Endothelial cell of umbilical vein (primary cell): ENCODE measurements around the gene HEBP1. TPM values are rescaled to one million over a fixed set of nuclear protein-coding genes. Genes with fewer than 3 reads are reported as not detected.
A peak's percentile ranks its signal among the peaks of the same experiment; 100 is the strongest.

ENCODE experiments used
- BruUV-seq: library from RNA; stranded (reverse); fragments of 400-500 nt; replicated peaks from 2 replicates; lab custom pipeline; 2021; lab: Mats Ljungman, UMichigan
- CTCF ChIA-PET: fragments of 300-600, 350-600 bp; sonication (Branson Sonifier 250); formaldehyde crosslinking; loops from one replicate; lab custom pipeline; 2021; ENCODE audit warnings: antibody characterized with exemption, inconsistent platforms; lab: Charles Lee
- POLR2A ChIA-PET: fragments of 300-600, 350-600 bp; sonication (Branson Sonifier 250); formaldehyde crosslinking; loops from one replicate; lab custom pipeline; 2021; ENCODE audit warnings: antibody characterized with exemption, inconsistent platforms; lab: Charles Lee
- DNase-seq: peaks from one replicate; pipeline ENCODE4 v3.0.0-alpha.2; 2011; ENCODE audit warnings: low read depth, low spot score
- FAIRE-seq: peaks from 2 replicates; lab custom pipeline; 2011; peaks lifted over from hg19 to GRCh38; lab: Jason Lieb, UNC
- H2AFZ ChIP-seq: 2 replicates; pipeline ENCODE4 v1.6.0; 2012; ENCODE audit warnings: low read depth, low read length, control low read depth, inconsistent platforms
- H3K27ac ChIP-seq: 2 replicates; pipeline ENCODE4 v1.5.1; 2011; ENCODE audit warnings: low read depth, mild to moderate bottlenecking, control low read depth, low read length, moderate library complexity; ENCODE audit not compliant: insufficient read depth
- H3K27me3 ChIP-seq, 2 experiments: 2 replicates each; pipeline versions ENCODE4 v1.6.0 to v1.6.1; 2011; ENCODE audit warnings: low read length in 2 of 2, mixed read lengths in 1 of 2; ENCODE audit not compliant: control insufficient read depth in 2 of 2, insufficient read depth in 2 of 2
- H3K36me3 ChIP-seq, 2 experiments: 2 replicates in 1 of 2; 3 replicates in 1 of 2; pipeline ENCODE4 v1.5.1; 2011; ENCODE audit warnings: low read length in 2 of 2, mild to moderate bottlenecking in 1 of 2, moderate library complexity in 1 of 2; ENCODE audit not compliant: control insufficient read depth in 2 of 2, insufficient read depth in 2 of 2; ENCODE audit errors: extremely low read depth in 1 of 2
- H3K4me1 ChIP-seq: 3 replicates; pipeline ENCODE4 v1.5.1; 2011; ENCODE audit warnings: mild to moderate bottlenecking, low read length; ENCODE audit not compliant: control insufficient read depth, insufficient read depth; ENCODE audit errors: extremely low read depth
- H3K4me2 ChIP-seq: 2 replicates; pipeline ENCODE4 v1.6.1; 2011; ENCODE audit warnings: low read length, control low read depth, mixed read lengths; ENCODE audit not compliant: insufficient read depth
- H3K4me3 ChIP-seq, 3 experiments: fragments of 200-600 bp in 1 of 3; sonication (generic), shearing (Covaris generic) in 1 of 3; replicated peaks in 1 of 3; 2 replicates each; pipeline ENCODE4 v1.5.1; 2011 to 2016; ENCODE audit warnings: control low read depth in 3 of 3, low read length in 3 of 3, mild to moderate bottlenecking in 2 of 3, inconsistent platforms in 1 of 3, low read depth in 1 of 3, moderate library complexity in 1 of 3; ENCODE audit not compliant: insufficient read depth in 1 of 3
- H3K79me2 ChIP-seq: 2 replicates; pipeline ENCODE4 v1.6.0; 2012; ENCODE audit warnings: low read length, inconsistent platforms; ENCODE audit not compliant: control insufficient read depth, insufficient read depth
- H3K9ac ChIP-seq: replicated peaks from 2 replicates; pipeline ENCODE3; 2011; ENCODE audit warnings: low read length, control low read depth; ENCODE audit not compliant: insufficient read depth; ENCODE audit errors: extremely low read depth
- H3K9me1 ChIP-seq: replicated peaks from 3 replicates; pipeline ENCODE4 v1.6.0; 2011; ENCODE audit warnings: mild to moderate bottlenecking, low read length; ENCODE audit not compliant: control insufficient read depth, insufficient read depth; ENCODE audit errors: extremely low read depth
- H3K9me3 ChIP-seq: replicated peaks from 2 replicates; pipeline ENCODE4 v1.5.1; 2012; ENCODE audit warnings: low read length, inconsistent platforms; ENCODE audit not compliant: control insufficient read depth, insufficient read depth
- H4K20me1 ChIP-seq: replicated peaks from 2 replicates; pipeline ENCODE3; 2011; ENCODE audit warnings: mild to moderate bottlenecking, low read length; ENCODE audit not compliant: control insufficient read depth, insufficient read depth; ENCODE audit errors: extremely low read depth
- MAX ChIP-seq: IDR thresholded peaks from 2 replicates; pipeline ENCODE4 v1.6.1; 2011; ENCODE audit not compliant: insufficient read depth, insufficient read length
- POLR2AphosphoS5 ChIP-seq: IDR thresholded peaks from 2 replicates; pipeline ENCODE4 v1.6.1; 2012; ENCODE audit warnings: low read depth, mild to moderate bottlenecking, control low read depth, low read length, moderate library complexity; ENCODE audit not compliant: insufficient read depth
- dilution Hi-C: fragments of 300-500 bp; cut with MboI; formaldehyde crosslinking; loops from one replicate; pipeline ENCODE4 v1.15.0; 2019; ENCODE audit warnings: low sequenced_read_pairs; ENCODE audit not compliant: extremely low pct_ligation_motif_present
- intact Hi-C: fragments of 100-400 bp; cut with micrococcal nuclease; formaldehyde crosslinking; loops from one replicate; pipeline ENCODE4 v1.10.0; 2022
- polyA plus RNA-seq, 4 experiments: library from polyadenylated mRNA; depleted of rRNA in 3 of 4; stranded (reverse) in 3 of 4; unstranded in 1 of 4; fragments of >200 nt; gene quantifications; 2 replicates each; pipeline versions ENCODE4 v1.2.1 to v1.2.3, GENCODE V29; 2011 to 2012; ENCODE audit warnings: missing spikeins in 1 of 4
- total RNA-seq: library from RNA; stranded (reverse); gene quantifications from 2 replicates; pipeline ENCODE4 v1.2.3, GENCODE V29; 2021
- TF ChIP-seq, protein P1 (sequence below), 2 donors: IDR thresholded peaks; 1 replicate in 1 of 2; 2 replicates in 1 of 2; pipeline ENCODE4 v1.5.1; 2011; ENCODE audit warnings: low read length in 2 of 2, mild to moderate bottlenecking in 2 of 2, moderate library complexity in 2 of 2, control low read depth in 1 of 2, inconsistent platforms in 1 of 2, low read depth in 1 of 2; ENCODE audit not compliant: insufficient read depth in 1 of 2; ENCODE audit errors: extremely low read depth in 1 of 2

Gene HEBP1
- total and polyA plus RNA-seq, 2 donors (not counting 3 experiments of a cell fraction or from before 2014, with no cell fraction given), result 23.1 to 59.5 TPM

GRCh38 chr12:12983420-12984035 is 16.5 kb downstream of the HEBP1 start:
- no peaks in the 10 kb centered on the region for H4K20me1 ChIP-seq
- intact Hi-C loops (loop anchor here (1.0 to 2.0 kb wide), 4 partner anchors 67 to 257 kb away; no protein-coding TSS in a partner anchor), dilution Hi-C loops (loop anchor here (10.0 kb wide), 2 partner anchors 149 to 231 kb away; no protein-coding TSS in a partner anchor)
- no peaks in the 10 kb centered on the region for H3K9me1 ChIP-seq
- H3K79me2 ChIP-seq, result no peaks in the 10 kb centered on the region
- TF ChIP-seq MAX (no peak), POLR2AphosphoS5 (no peak)
- TF ChIP-seq, protein P1, sequence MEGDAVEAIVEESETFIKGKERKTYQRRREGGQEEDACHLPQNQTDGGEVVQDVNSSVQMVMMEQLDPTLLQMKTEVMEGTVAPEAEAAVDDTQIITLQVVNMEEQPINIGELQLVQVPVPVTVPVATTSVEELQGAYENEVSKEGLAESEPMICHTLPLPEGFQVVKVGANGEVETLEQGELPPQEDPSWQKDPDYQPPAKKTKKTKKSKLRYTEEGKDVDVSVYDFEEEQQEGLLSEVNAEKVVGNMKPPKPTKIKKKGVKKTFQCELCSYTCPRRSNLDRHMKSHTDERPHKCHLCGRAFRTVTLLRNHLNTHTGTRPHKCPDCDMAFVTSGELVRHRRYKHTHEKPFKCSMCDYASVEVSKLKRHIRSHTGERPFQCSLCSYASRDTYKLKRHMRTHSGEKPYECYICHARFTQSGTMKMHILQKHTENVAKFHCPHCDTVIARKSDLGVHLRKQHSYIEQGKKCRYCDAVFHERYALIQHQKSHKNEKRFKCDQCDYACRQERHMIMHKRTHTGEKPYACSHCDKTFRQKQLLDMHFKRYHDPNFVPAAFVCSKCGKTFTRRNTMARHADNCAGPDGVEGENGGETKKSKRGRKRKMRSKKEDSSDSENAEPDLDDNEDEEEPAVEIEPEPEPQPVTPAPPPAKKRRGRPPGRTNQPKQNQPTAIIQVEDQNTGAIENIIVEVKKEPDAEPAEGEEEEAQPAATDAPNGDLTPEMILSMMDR (IDR thresholded peaks at IDR 0.05; ENCODE audit: extremely low read depth in 1 of 2, insufficient read depth in 1 of 2, low read depth in 1 of 2, low read length in 2 of 2), result peak; percentile 56 to 60
- H3K27ac ChIP-seq, result peak overlapping the region; percentile 25
- no peak overlapping the region for H3K4me2 ChIP-seq
- no peak overlapping the region for H3K9ac ChIP-seq
- BruUV-seq, result no TSS peak
- DNase-seq, result peak; percentile 78
- POLR2A ChIA-PET, result no interaction called here
- CTCF ChIA-PET, result interaction anchor here (0.6 to 11.7 kb wide), 31 partner anchors 9 to 717 kb away, joined by 3 to 159 read pairs (median 4); partner anchors contain the start of genes GPRC5A and LRP6
- no peak overlapping the region for H3K4me3 ChIP-seq
- peaks cover 2 to 10% of the 10 kb centered on the region in 2 experiments for H3K36me3 ChIP-seq
- H3K4me1 ChIP-seq, result peaks cover 20% of the 10 kb centered on the region
- peak; percentile 87 for FAIRE-seq
- H2AFZ ChIP-seq, result no peak overlapping the region
- H3K9me3 ChIP-seq, result no peaks in the 10 kb centered on the region
- no peaks in the 10 kb centered on the region for H3K27me3 ChIP-seq
